GM21360 (cell line): Measurements from ENCODE around the gene NHEJ1.

ENCODE experiments used
- ATAC-seq: cut with Tn5 transposase; IDR thresholded peaks from one replicate; pipeline ENCODE4 v1.9.1; 2021; ENCODE audit warnings: mild to moderate bottlenecking, moderate library complexity; ENCODE audit not compliant: unreplicated experiment

Gene NHEJ1

GRCh38 chr2:219090436-219091299 lies 69.9 kb downstream of the NHEJ1 start:
- ATAC-seq, result no peak

GRCh38 chr2:219089330-219089729 lies 71.3 kb downstream of the NHEJ1 start:
- ATAC-seq, result no peak

GRCh38 chr2:219087848-219088247 lies 72.8 kb downstream of the NHEJ1 start:
- no peak for ATAC-seq

DNA sequence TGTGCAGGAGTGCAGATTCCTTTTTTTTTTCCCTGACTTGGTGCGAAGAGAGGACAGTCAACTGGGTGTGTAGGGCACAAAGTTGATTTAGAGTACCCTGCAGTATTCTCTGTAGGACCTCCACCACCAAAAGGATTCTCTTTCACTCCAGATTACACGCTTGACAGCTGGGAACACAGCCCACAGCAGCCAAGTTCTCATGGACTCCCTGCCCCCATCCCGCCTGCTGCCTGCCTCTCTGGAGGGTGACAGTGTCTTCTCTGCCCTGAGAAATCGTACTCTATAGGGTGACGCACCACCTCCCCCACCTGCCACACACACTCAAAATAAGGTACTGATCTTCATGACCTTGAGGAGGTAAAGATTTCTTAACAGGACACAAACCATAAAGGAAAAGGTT lies 73.3 kb downstream of the NHEJ1 start:
- no peak for ATAC-seq

DNA sequence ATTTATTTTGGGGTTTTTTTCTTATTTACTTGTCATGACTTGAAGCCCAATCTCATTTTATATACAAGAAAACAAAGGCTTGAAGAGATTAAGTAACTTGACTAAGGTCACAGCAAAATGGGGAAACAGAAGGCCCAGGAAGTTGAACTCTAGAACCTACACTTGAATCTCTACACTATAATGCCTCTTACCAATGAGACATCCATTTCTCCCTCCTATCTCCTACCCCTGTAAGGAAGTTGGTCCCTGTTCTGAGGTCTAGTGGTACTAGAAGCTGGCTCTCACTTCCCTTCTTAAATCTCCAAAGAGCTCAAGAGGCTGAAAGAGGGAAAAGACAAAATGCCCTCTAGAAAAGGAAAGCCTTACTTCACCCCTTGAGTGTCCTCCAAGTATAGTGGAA lies 74.4 kb downstream of the NHEJ1 start:
- no peak for ATAC-seq

DNA sequence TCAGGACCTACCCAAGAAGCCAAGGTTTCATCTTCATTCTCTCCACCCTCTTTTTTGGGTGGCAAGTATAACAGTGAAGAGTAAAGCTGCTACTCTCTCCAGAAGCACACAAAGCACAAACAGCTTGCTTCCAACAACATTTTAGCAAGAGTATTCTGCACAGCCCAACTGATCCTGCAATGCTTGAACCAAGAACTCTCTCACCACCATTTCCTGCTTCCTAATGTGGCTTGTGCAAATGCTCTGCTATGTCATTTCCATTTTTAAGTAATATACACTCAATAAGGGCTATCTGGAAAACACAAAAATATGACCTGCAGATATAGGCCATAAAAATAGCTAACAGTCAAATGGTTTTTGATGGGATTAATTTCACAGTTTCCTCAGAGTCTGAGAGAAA lies 75.8 kb downstream of the NHEJ1 start:
- no peak for ATAC-seq

DNA sequence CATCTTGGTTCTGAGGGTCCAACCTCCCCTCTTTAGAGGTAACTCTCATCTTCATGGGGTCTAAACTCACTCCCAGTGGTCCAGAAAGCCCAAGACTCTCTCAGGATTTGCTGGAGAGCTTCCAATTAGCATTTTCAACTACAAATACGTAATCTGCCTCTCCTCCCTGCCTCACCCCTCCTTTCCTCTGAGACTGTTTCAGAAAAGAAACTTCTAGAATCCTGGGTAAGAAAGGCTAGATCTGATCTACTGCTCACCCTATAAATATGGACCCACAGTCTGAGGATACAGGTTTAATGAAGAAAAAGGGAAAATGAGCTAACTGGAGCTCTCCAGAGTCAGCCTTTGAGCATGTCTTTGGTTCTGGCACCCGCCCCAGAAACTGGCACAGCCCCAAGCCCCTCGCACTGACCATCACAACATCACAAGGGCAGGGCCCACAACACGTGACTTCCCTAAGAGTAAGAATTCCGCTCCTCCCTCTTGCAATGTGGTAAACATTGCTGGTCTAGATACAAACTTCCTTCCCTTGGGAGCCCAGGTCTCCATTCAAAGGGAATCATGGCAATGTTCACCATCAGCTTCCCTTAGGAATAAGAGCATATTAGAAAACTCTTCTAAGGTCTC lies 78.2 kb downstream of the NHEJ1 start:
- no peak for ATAC-seq

DNA sequence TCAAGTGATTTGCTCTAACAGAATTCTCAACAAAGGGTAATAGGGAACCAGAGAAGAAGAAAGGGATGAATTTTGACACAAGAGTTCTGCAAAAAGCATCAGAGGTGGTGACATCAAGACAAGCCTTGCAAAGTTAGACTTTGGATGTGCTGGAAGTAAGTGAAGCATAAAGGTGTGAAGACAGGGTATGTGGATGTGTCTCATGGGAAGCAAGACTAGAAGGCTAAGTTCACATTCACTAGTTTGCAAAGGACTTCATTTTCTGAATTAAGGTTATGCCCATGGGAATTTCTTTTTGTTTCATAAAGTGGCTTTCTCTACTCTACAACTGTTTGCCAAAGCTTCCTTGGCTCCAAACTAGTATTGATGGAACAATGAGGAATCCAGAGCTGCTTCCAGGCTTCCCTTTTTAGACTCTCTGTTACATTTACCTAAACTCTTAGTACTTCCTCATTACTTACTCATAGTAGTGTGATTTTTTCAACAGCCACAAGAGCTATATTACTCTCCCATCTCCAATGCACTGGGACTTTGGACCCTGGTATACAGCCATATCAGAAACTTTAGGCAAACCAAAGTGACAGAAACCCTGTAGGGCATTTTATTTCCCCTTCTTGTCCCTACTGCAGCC lies 78.8 kb downstream of the NHEJ1 start:
- no peak for ATAC-seq

DNA sequence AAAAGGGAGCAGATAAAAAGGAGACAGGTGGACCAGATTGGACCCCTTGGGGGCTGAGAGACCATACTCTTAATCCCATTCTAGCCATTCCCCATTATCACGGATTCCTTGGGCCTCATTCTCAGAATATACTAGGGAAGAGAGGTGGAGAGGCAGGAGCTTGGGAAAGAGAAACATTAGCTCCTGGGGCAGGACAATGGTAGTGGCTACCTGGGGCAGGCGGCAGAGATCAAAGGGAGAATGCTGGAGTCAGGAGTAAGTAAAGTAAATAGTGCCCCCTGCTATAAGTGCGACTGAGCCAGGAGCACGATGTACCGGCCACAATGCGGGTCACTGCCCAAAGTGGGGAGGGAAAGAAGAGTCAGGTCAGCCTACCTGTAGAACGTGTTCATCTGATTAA lies 79.5 kb downstream of the NHEJ1 start:
- no peak for ATAC-seq

DNA sequence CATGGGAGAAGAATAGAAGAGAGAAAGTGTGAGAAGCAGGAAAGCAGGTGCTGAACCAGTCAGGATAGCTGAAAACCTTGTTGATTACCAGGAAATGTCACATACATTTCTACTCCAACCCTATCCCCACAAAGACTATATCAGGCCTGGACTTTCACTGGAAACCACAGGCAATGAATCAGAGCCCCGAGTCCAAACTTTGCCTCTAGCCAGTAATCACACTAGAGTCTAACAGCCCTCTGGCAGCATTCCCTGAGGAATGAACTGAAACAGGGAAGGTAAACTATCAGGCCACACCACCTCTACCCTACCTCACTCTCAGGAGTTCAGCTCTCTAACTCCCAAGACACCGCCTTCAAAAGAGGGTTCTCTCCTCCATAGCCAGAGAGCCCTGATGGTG lies 81.2 kb downstream of the NHEJ1 start:
- no peak for ATAC-seq

DNA sequence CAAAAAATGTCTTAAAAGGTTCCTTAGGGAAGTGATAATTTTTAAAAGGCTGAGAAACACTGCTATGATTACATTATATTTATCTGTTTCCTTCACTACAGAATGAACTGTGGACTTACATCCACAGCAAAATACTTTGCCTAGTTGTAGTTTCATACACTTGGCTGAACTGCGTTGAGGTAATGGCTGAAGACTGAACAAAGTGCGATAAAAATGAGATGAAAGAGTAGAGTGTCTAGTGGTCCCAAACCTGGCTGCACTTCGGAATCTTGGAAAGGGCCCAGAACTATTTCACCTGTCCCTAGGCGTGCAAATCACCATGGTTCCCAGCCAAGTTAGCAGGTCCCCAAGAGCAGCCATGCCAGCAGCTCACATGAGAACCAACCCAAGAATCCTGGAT lies 81.7 kb downstream of the NHEJ1 start:
- ATAC-seq, result no peak

- no peak for ATAC-seq
Measured at GRCh38 chr2:219078126-219078525, 82.5 kb downstream of the NHEJ1 start.

GRCh38 chr2:219076253-219076652 lies 84.4 kb downstream of the NHEJ1 start:
- no peak for ATAC-seq

- ATAC-seq, result no peak
Measured at GRCh38 chr2:219073413-219074129, 87.0 kb downstream of the NHEJ1 start.

GRCh38 chr2:219072741-219073250 lies 87.8 kb downstream of the NHEJ1 start:
- no peak for ATAC-seq

DNA sequence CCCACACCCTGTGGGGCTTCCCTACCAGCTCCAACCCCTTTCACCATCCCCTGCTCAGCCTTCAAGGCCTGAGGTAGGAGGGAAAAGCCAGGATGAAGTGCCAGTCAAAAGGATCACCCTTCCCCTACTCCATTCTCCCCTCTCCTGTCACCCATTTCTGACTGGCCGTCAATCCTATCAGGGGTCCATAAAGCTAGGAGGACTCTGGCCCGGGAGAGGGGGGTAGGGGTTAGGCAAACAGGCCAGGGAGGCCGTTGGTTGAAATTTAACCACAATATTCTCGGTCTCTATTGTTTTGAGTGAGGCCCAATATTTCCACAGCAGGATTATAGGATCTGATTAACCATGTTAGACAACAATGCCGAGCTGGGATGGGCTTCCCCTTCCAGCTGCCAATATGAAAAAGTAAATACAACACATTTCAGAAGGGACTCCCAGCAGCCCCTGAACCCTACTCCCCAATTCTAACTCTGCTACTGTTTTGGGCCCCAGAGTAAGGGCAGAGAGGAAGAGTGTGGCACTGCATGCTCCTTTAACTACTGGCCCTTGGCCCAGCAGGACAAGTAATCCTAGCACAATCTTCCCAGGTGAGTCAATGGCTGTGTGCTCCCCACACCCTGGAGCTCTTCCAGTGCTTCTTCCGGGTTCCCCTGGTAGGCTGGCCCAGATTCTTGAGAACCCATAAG lies 89.3 kb downstream of the NHEJ1 start:
- no peak for ATAC-seq

DNA sequence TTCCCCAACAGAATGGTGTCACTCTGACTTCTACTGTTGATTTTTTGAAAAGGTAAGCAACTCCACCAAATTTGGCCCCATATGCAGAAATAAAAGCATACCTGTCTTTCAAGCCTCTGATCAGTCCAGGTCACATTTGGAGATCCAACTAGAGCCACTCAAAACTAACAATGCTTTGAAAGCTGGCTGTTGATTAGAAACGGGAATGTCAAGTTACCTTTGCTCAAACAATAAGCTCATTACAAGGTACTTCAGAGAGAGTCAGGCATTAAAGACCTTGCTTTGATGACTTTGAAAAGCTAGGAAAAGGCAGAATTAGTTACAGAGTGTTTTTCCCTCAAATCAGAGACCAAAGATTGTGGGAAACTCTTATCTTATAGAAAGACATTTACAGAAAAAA lies 95.1 kb downstream of the NHEJ1 start:
- ATAC-seq, result no peak

DNA sequence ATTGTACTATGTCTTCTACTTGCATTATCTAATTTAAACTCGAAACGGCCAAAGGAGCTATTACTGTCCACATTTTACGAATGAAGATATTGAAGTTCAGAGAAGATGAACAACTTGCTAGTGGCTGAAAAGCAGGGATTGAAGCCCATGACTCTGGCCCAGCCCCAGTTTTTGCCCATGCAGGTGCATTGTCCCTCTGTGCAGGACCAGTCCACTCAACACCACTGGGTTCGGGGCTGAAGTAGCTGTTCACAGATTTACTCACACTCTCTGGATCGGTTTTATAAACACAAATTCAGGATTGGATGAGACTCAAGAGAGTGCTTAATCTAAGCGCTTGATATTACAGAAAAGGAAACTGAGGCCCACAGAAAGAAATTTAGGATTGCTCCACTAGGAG lies 98.5 kb downstream of the NHEJ1 start:
- no peak for ATAC-seq

DNA sequence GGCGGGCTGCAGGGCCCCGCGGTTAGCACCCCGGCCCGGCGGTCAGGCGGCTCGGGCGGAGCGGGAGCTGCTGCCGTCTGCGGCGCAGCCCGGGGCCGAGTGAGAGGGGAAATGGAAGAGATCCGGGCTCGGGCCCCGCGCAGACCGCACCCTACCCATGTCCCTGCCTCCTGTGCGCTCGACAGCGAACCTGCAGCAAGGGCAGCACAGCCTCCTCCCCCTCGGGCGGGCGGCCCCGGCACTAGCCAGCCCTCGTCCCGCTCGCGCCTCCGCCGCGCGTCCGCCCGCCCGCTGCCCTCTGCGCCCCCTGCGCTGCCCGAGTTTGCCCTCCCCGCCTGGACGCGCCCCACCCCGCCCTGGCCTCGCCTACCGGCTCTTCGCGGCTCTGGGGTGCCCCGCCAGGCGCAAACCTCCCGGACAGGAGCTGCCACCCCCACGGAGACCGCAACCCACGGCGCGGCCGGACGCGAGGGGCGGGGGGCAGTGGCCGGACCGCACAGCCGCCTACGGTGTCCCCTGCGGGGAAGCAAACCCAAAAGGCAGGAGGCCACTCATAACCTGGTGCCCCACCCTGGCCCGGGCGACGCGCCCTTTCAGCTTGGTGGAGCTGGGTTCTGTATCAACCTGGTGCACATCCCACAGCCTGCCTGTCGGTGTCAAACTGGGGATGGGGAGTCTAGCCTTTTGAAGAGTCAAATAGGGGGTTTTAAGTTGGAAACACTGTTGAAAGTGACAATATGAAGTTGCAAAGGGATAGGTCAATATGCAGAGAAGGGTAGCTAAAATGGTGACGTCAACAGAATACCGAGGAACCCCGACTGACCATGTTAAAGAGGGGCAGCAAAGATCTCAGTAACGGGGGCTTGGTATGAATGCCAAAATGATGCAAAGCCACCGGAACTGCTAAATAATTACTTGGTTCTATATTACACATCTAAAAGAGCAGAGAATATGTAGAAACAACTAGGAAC lies 99.5 kb downstream of the NHEJ1 start, which contains the start of gene IHH:
IHH (minus strand) TSS at position 101 of the 971 bp plus-strand sequence. CDS start 454 bp downstream, outside the sequence.
- no peak for ATAC-seq
